GM18858 (cell line): Measurements from ENCODE around the gene HOXA10.

ENCODE experiments used
- ATAC-seq: cut with Tn5 transposase; IDR thresholded peaks from one replicate; pipeline ENCODE4 v1.9.1; 2021; ENCODE audit not compliant: unreplicated experiment

HOXA10 gene

GRCh38 chr7:27146491-27147198 lies 27.5 kb downstream of the HOXA10 start:
- no peak for ATAC-seq

GRCh38 chr7:27145914-27146412 lies 28.2 kb downstream of the HOXA10 start:
- no peak for ATAC-seq

- ATAC-seq: no peak
Observed at GRCh38 chr7:27145165-27145913, 28.8 kb downstream of the HOXA10 start.

- ATAC-seq: no peak
Observed at GRCh38 chr7:27144781-27145164, 29.3 kb downstream of the HOXA10 start.

- ATAC-seq: no peak
Observed at GRCh38 chr7:27143950-27144780, 30.0 kb downstream of the HOXA10 start.

GRCh38 chr7:27143023-27143949 lies 30.8 kb downstream of the HOXA10 start, which contains the start of gene HOXA5:
Gene HOXA5, minus strand, starts transcription at chr7:27143681. Its CDS starts 74 bp downstream, at chr7:27143607.
- no peak for ATAC-seq

- no peak for ATAC-seq
Observed at GRCh38 chr7:27142580-27143022, 31.5 kb downstream of the HOXA10 start.

GRCh38 chr7:27141923-27142579 lies 32.1 kb downstream of the HOXA10 start:
- ATAC-seq: no peak

DNA sequence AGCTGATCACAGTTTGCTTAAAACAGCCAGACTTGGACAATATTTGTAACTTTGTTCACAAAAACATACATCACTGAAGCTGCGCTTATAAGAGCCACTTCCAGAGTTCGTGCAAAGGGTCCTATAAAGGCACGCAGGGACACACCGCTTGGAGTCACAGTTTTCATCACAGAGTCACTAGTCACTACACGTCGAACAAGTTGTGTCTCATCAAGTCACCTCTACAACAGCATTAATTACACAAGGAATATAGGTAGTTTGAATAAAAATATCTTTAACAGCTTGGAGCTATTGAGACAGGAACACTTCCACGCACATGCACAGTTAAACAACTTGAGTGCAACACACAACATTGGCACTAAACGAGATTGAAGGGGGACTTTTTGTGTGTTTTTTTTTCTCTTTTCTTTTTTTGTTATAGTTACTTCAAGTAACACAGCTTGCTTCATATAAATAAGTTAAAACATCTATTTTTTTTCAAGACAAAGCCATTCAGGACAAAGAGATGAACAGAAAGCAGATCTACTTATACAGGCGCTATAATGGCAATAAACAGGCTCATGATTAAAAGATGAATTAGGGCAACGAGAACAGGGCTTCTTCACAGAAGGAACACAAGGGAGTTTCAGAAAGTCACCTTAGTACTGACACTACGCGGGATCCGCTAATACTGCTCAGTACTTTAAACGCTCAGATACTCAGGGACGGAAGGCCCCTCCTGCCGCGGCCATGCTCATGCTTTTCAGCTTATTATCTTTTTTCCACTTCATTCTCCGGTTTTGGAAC lies 32.8 kb downstream of the HOXA10 start:
- no peak for ATAC-seq

- ATAC-seq: no peak
Observed at GRCh38 chr7:27140126-27140857, 33.8 kb downstream of the HOXA10 start.

- ATAC-seq: no peak
Observed at GRCh38 chr7:27139334-27140125, 34.6 kb downstream of the HOXA10 start.

DNA sequence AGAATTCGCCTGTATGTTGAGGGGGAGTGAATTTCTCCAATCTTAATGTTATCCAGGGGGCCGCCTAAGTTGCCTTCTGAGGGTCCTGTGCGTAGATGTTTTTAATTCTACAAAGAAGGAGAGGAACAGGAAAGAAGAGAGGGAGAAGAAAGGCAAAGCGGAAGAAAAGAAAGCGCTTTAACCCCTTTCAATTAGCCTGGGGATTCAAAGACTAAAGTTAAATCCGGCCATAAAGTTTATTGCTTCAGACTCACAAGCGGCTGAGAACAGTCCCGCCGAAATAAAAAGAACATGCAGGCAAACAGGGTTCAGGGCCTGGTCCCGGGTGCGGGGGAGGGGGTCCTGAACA lies 35.2 kb downstream of the HOXA10 start:
- ATAC-seq: no peak

DNA sequence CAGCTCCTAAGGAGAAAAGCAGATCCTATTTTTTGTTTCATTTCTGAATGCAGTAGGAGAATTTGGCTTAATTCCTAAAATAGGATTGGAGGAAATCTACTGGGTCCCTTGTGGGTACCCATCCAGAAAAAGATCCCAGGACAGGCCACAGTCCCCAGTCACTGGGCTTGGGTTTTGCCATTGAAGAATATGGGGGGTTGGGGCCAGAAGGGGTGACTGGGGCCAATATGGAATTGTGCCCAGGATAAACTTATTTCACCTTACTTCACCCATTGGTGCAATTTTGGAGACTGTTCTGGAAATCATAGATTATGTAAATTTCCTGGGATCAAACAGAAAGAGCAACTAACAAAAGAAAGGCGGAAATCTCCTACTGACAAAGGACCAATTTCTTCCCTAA lies 35.6 kb downstream of the HOXA10 start:
- no peak for ATAC-seq

DNA sequence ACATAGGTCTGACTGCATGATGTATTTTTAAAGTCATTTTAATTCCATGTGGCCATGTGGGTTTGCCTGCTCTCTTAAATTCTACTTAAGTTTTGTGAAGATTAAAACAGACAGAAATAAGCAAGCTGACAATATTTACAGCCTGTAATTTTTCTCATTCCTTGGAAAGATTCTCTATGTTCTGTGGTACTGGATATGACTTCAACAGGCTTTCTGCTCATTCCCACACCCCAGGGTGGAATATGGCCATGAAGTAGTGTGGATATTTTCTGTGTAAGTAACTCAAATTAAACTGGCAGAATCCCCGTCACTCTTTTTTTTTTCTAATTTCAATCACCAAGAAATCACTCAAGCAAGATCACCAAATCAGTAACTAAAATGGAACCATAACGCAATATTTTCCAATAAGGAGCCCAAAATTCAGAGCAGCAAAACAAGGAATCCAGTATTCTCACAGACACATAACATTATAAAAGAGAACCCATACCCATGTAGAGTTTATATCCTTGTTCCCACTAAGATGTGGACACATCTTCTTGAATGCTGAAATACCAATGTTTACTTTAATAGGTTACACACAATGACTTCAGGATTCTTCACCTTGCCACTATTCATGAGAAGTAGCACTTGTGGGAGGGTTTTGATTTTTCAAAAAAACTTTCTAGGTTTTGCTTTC lies 36.3 kb downstream of the HOXA10 start:
- ATAC-seq: no peak

GRCh38 chr7:27134392-27134791 lies 39.7 kb downstream of the HOXA10 start:
- no peak for ATAC-seq

- ATAC-seq: no peak
Observed at GRCh38 chr7:27133409-27134231, 40.5 kb downstream of the HOXA10 start.
